RPMI7951 (cell line): ENCODE data around the gene PTGR3. TPM values are rescaled to one million over a fixed set of nuclear protein-coding genes. Genes with fewer than 3 reads are reported as not detected.

Experiments used
- DNase-seq: peaks from one replicate; pipeline ENCODE4 v3.0.0-alpha.2; 2012; ENCODE audit warnings: low read depth
- total RNA-seq: library from RNA; depleted of rRNA; stranded (reverse); fragments of >200 nt; shearing (Covaris generic); gene quantifications from 2 replicates; pipeline ENCODE4 v1.2.3, GENCODE V29; 2014

Gene PTGR3
- total RNA-seq, 1 experiment from 2014 or later: 10.0 TPM

GRCh38 chr18:75235896-75236295 lies 27.0 kb upstream of the PTGR3 start:
- no peak for DNase-seq

DNA sequence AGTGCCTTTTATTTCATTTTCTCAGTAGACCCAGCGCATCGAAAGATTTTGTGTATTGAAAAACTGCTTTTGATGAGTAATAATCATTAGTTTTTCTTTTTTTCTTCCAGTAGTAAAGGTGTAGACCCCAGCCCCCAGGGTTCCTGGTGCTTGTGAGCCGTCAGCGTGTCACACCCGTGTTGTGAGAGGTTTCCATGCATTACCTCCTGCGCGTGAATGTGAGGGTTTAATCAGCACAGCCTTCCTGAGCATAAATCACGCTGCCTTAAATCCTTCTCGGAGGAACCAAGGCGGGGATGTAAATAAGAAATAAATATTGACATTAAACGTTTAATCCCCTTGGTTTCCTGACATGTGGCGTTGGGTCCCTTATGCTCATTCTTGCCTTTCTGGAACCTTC lies 26.0 kb upstream of the PTGR3 start:
- no peak for DNase-seq

- DNase-seq: peak; percentile 25
These were observed 22.1 kb upstream of the PTGR3 start for GRCh38 chr18:75231053-75231406.

DNA sequence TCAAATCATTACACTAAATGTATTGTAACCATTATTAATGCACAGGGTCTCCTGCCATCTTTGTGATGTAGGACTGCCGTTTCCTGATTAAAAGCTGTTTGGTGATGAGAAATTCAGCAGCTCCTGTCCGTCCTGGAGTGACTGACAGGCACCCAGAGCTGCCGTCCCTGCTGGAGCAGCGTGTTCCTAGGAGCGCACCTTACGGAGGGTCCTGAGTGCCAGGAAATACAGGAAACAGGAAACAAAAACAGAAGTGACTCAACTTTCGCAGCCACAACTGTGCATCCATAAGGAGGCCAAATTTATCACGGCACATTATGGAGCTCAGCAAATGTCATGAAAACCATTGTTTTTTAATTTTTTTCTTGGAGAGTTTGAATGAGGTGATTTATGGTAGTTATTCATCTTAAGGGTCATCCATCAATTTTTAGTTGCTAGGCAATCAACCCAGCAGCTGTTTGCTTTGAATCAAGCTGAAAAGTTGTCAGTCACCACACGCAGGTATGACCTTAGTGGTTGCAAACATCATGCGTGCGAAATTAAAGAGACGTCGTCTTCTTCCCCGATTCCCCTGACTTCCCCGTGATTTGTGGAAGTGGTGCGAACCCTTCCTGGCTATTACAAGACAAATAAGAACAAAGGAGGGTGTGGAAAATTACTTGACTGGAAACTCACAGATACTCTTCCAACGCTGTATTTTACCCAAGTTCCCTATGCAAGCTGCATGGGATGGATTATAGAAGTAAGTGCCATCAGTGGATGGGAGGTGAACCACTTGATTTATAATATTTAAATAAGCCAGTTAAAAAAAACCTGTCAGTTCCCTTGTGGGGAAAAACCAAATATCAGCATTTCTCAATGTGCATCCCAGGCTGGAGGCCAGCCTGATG lies 21.5 kb upstream of the PTGR3 start:
- no peak for DNase-seq

- DNase-seq: no peak
These were observed 20.5 kb upstream of the PTGR3 start for GRCh38 chr18:75229437-75229836.

DNA sequence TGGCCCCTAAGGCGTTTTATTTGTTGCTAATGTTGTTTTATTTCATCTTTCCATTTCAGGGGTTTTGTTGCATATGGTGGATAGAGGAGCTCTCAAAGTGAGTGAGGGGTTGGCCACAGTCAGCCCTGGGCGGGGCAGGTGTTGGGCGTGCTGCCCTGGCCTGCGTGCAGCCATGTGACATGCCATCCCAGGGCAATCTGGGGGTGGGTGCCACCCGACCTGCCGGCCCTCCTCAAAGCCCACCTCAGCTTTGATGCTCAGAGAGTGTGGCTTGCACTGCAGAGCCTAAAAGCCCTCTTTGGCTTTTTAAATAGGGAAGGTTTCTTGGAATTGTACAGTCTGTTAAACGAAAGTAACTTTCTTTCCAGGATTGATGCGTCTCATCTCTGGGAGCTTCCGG lies 20.0 kb upstream of the PTGR3 start:
- no peak for DNase-seq

DNA sequence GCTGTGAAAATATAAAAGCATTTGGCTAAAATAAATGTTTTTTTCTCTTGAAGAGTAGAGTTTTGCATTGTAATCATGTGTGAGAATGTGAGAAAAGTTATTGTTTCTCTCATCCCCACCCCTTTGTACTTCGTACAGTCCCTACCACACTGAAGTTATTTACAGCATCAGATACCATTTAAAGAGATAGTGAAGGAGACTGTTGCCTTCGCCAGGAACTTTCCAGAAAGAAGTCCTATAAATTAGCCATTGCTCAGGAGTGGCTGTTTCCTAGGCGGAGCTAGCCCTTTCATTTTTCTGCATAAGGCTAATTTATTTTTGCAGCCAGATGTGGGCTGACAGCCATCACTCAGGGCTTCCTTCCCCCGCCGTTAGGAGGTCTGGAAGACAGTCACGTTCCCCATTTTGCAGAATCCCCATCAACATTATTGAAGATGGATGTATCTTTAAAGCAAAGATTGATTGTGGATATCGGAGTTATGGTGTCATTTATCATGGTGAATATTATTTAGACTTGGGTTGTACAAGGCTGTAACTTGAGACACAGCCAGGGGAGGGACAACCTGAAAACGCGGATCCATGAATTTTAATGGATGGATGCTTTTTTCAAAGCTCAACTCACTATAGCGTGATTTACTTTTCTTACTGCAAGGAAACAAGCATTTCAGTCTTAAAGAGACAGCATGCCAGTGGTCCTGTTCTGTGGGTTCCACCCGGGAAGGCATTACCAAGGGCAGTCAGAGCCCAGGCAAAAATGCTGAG lies 18.8 kb upstream of the PTGR3 start:
- DNase-seq: no peak

GRCh38 chr18:75226956-75227316 lies 18.0 kb upstream of the PTGR3 start:
- DNase-seq: no peak

DNA sequence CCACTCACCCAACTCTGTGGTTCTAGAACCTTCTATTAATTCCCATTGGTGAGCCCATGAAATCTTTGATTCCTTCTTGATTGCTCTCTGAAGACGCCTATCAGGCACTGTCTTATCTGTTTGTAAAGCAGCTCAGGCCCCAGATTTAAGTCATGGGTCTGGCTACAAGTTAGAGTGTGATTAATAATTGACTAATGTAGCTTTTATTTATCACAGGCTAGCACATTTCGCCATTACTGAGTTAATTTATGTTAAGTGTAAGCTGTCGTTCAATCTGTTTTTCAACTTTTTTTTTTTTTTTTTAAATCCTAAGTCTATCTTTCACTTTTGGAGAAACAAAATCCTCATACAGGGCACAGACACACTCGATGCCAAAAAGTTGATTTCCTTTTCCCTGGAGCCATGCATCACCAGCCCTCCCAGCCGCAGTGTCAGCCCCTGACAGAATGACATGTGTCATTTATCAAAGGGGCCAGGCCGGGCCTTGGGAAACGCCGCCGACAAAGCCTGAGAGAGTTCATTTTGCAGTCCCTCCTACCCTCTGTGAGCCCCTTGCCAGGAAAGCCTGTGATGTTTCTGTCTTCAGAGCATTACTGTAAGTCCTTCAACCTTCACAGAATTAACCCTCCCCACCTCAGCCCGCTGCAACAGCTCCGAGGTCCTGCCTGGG lies 17.5 kb upstream of the PTGR3 start:
- DNase-seq: peak; percentile 30

- peak; percentile 58 for DNase-seq
These were observed 14.9 kb upstream of the PTGR3 start for GRCh38 chr18:75223687-75224347.

DNA sequence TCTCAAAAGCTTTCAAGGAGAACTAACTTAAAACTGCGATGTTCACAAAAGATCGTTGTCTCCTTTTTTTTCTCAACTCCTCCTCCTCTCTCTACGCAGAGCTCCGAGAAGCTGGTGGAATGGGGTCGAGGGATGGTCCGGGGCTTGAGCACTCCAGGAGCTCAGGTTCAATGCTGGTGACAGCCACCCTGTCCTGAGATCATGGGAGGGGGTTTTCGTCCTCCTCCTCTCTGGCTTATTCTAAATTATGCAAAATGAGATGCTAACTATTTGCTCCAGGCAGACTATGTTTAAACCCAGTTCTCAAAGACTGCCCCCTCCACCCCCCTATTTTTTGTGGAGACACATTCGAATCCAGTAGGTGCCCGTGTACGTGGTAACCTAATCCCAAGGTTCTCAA lies 13.5 kb upstream of the PTGR3 start:
- no peak for DNase-seq

- no peak for DNase-seq
These were observed 13.0 kb upstream of the PTGR3 start for GRCh38 chr18:75221897-75222296.

- DNase-seq: no peak
These were observed 12.5 kb upstream of the PTGR3 start for GRCh38 chr18:75221397-75221796.

DNA sequence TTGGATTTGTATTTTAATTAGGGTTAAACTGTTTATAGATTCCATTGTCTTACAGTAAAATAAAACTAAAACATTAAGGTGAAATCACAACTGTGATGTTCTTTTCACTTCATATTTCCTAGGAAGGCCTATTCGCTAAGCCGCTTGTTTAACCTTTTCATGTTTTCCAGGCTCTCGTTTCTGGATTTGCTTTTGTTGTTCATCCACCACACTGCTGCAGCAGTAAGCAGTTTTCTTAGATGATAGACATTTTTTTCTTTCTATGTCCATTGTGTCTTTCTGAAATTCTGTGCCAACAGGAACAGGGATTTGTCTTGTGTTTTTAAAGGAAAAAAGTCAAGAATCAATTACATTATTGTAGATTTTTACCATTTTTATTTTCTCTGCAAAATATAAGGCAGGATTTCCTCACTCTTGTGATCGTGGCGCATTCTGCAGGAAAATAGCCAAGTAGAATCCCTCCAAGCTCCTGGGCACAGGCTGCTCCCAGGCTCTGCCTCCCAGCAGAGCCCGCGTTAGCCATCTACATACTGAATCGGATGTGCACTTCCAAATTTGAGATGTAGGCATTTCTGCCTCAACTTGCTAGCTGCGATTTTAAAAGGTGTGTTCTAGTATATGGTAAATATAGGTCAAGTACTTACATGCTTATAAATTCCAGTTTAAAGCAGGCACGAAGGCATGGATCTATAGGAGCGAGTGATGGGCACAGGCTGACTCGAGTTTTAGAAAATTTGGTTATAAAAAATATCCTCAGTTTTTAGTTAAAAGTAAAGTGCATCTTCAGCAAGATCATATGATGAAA lies 11.8 kb upstream of the PTGR3 start:
- DNase-seq: no peak

GRCh38 chr18:75219745-75220375 lies 10.9 kb upstream of the PTGR3 start:
- no peak for DNase-seq

DNA sequence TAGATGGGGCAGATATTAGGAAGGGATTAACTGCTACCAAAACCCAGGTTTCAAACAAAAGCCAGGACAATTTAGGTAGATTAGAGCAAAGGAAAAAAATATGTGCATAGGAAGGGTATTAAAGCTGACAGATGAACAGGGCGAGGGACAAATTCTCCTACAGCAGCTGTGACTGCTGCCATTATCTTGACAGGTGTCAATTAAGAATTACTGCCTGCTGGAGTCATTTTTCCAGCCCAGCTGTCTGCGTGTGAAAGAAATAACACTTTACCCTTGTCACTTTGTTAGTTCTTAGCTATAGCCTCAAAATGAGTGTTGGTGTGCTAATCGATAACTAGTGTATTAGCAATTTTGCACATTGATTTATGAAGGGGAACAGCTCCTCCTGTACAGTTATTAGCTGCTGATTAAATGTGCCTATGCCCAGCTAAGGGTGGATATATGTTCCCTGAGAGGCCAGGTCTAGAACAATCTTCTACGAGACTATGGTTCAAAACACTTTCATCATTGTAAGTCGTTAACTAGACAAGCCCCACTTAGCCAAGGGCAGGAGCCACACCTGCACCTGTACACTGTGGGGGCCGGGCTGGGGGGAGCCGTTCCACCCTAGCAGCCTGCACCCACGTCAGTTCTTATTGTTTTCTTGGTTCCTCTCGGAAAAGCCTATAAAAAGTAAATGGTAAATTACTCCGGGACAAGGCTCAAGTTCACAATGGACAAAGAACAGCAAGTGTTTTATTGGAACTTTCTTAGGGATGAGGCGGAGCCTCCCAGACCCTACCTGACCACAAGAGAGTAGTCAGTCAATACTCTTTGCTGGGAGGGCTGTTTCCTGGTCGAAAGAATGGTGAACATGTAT lies 9.4 kb upstream of the PTGR3 start:
- DNase-seq: no peak

- DNase-seq: no peak
These were observed 8.2 kb upstream of the PTGR3 start for GRCh38 chr18:75216911-75217689.

DNA sequence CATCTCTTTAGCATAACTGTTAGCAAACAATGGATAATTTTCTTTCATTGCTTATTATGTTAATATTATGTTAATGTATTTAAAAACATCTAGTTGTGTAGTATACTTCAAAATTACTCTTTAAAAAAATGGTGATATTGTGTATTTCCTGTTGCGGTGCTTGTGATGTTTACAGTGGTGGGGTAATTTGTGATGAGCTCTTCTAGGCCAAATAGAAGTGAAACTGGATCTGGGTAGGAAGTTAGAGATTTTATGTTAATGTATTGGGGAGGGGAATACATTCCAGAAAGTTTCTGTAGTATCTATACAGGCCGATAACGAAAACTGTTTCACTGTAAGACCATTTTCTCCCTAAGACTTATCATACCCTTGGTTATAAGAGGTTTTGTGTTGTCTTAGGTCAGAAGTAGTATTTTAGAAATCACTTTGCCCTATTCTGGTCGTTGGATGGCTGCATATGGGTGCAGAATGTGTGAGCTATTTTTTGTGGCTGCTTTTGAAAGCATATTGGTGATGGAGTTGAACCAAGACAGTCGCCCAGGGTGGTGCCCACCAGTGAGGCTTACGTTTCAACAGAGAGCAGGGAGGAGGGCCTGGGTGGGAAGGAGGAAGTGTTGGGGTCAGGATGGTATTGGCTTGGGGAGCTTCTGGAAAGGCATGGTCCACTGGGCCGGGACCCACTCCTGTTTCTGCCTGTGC lies 7.4 kb upstream of the PTGR3 start:
- no peak for DNase-seq
